ENCODE measurements around the gene COQ9.

COQ9 gene

DNA sequence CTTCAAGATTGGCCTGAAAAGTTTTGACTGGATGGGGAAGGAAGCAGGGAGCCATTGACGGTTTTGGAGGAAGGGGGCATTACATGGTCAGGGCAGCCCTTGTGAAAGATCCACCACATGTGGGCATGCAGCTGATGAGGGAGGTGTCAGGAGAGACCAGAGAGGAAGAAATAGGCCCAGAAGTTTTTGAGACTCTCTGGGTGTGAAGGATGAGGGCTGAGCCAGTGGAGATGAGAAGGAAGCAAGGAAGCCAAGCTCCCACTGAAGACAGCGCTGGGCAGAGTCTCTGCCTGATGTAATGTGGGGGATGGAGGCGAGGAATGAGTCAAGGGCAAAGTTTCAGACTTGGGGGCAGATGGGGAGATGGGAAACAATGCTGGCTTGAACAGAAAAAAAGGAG lies 42.2 kb upstream of the COQ9 start:
- TF ChIP-seq, protein P1, sequence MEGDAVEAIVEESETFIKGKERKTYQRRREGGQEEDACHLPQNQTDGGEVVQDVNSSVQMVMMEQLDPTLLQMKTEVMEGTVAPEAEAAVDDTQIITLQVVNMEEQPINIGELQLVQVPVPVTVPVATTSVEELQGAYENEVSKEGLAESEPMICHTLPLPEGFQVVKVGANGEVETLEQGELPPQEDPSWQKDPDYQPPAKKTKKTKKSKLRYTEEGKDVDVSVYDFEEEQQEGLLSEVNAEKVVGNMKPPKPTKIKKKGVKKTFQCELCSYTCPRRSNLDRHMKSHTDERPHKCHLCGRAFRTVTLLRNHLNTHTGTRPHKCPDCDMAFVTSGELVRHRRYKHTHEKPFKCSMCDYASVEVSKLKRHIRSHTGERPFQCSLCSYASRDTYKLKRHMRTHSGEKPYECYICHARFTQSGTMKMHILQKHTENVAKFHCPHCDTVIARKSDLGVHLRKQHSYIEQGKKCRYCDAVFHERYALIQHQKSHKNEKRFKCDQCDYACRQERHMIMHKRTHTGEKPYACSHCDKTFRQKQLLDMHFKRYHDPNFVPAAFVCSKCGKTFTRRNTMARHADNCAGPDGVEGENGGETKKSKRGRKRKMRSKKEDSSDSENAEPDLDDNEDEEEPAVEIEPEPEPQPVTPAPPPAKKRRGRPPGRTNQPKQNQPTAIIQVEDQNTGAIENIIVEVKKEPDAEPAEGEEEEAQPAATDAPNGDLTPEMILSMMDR (IDR thresholded peaks at IDR 0.05; ENCODE audit: insufficient read depth, low read length), result no peak
- Histone ChIP-seq H3K4me3 (replicated peaks; ENCODE audit: insufficient read depth, low read length) (no peak overlapping the region), H3K27ac (replicated peaks) (no peak overlapping the region), H3K27me3 (ENCODE audit: insufficient read depth, poor library complexity, severe bottlenecking) (no peaks in the 10 kb centered on the region)
- DNase-seq (ENCODE audit: low read depth in 1 of 2, low spot score in 1 of 2), result no peak

DNA sequence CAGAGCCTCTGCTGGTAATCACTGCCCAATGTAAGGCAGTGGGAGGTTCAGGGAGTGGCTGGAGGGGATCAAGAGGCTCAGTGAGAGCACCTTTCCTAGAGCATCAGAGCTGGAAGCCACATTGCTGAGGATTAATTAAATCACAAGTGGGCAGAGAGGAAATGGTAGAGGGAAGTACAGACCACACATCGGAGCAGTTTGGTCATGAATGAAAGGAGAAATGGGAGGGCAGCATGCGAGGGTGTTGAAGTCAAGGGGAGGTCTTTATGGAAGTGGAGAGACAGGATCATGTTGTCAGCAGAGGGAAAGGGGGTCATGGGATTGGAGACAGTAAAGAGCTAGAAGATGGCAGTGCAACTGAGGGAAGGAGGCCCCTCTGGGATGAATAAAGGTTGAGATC lies 40.4 kb upstream of the COQ9 start:
- TF ChIP-seq, protein P1 (IDR thresholded peaks at IDR 0.05; ENCODE audit: insufficient read depth, low read length), result no peak
- peak; percentile 18; the same call in 1 of the 2 replicates for TF ChIP-seq SPI1 (IDR thresholded peaks at IDR 0.05; ENCODE audit: borderline replicate concordance, low read depth)
- peak in 1 of 2 experiments; percentile 21 for DNase-seq (ENCODE audit: low read depth in 1 of 2, low spot score in 1 of 2)
- H3K27ac ChIP-seq (replicated peaks), result no peak overlapping the region
- no peak overlapping the region for H3K4me3 ChIP-seq (replicated peaks; ENCODE audit: insufficient read depth, low read length)
- H3K27me3 ChIP-seq (ENCODE audit: insufficient read depth, poor library complexity, severe bottlenecking), result no peaks in the 10 kb centered on the region

DNA sequence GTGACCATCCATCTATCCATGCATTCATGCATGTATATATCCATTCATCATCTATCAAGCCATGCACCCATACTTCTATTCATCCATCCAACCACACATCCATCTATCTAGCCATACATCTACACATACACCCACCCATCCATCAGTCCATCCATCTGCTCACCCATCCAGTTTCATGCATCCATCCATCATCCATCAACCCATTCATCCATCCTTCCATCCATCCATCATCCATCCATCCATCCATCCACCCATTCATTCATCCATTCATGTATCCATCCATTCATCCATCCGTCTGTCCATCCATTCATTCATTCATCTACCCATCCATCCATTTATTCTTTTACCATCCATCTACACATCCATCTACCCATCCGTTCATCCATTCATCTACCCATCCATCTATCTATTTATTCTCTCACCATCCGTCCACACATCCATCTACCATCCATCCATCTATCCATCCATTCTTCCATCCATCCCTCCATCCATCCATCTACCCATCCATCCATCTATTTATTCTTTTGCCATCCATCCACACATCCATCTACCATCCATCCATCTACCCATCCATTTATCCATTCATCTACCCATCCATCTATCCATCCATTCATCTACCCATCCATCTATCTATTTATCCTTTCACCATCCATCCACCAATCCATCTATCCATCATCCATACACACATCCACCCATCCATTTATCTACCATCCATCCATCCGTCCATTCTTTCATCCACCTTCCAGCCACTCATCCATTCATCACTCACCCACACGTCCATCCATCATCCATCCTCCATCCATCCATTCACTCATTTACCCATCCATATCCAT lies 39.5 kb upstream of the COQ9 start:
- no peak overlapping the region for H3K27ac ChIP-seq (replicated peaks)
- DNase-seq (ENCODE audit: low read depth in 1 of 2, low spot score in 1 of 2), result no peak
- no peak overlapping the region for H3K4me3 ChIP-seq (replicated peaks; ENCODE audit: insufficient read depth, low read length)
- TF ChIP-seq SPI1 (IDR thresholded peaks at IDR 0.05; ENCODE audit: borderline replicate concordance, low read depth) (no peak), GABPA (IDR thresholded peaks at IDR 0.05; ENCODE audit: low read depth) (no peak), POLR2AphosphoS5 (IDR thresholded peaks at IDR 0.05; ENCODE audit: low read depth) (no peak)
- TF ChIP-seq, protein P2, sequence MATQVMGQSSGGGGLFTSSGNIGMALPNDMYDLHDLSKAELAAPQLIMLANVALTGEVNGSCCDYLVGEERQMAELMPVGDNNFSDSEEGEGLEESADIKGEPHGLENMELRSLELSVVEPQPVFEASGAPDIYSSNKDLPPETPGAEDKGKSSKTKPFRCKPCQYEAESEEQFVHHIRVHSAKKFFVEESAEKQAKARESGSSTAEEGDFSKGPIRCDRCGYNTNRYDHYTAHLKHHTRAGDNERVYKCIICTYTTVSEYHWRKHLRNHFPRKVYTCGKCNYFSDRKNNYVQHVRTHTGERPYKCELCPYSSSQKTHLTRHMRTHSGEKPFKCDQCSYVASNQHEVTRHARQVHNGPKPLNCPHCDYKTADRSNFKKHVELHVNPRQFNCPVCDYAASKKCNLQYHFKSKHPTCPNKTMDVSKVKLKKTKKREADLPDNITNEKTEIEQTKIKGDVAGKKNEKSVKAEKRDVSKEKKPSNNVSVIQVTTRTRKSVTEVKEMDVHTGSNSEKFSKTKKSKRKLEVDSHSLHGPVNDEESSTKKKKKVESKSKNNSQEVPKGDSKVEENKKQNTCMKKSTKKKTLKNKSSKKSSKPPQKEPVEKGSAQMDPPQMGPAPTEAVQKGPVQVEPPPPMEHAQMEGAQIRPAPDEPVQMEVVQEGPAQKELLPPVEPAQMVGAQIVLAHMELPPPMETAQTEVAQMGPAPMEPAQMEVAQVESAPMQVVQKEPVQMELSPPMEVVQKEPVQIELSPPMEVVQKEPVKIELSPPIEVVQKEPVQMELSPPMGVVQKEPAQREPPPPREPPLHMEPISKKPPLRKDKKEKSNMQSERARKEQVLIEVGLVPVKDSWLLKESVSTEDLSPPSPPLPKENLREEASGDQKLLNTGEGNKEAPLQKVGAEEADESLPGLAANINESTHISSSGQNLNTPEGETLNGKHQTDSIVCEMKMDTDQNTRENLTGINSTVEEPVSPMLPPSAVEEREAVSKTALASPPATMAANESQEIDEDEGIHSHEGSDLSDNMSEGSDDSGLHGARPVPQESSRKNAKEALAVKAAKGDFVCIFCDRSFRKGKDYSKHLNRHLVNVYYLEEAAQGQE (IDR thresholded peaks at IDR 0.05; ENCODE audit: insufficient replicate concordance, low read depth), result no peak
- TF ChIP-seq, protein P1 (IDR thresholded peaks at IDR 0.05; ENCODE audit: insufficient read depth, low read length), result no peak
- H3K27me3 ChIP-seq (ENCODE audit: insufficient read depth, poor library complexity, severe bottlenecking), result no peaks in the 10 kb centered on the region

DNA sequence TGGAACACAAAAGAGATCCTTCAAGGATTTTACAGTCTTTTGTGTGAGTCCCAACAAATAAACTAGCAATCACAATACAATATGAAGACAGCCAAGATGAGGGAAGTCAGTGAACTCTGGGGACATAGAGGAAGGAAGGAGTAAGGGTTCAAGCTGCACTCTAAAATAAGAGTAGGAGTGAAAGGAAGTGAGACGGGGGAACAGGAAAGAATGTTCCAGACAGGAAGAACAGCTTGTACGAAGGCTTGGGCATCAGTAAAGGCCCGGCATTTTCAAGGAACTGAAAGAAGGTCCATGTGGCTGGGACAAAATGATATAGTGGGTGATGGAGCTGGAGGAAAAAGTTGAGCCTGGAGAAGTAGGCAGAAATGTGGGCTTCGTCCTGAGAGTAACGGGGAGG lies 38.2 kb upstream of the COQ9 start:
- TF ChIP-seq GABPA (IDR thresholded peaks at IDR 0.05; ENCODE audit: low read depth), result no peak
- TF ChIP-seq POLR2AphosphoS5 (IDR thresholded peaks at IDR 0.05; ENCODE audit: low read depth), result no peak
- Histone ChIP-seq H3K27ac (replicated peaks) (no peak overlapping the region), H3K27me3 (ENCODE audit: insufficient read depth, poor library complexity, severe bottlenecking) (no peaks in the 10 kb centered on the region), H3K4me3 (replicated peaks; ENCODE audit: insufficient read depth, low read length) (no peak overlapping the region)
- no peak for DNase-seq (ENCODE audit: low read depth in 1 of 2, low spot score in 1 of 2)

DNA sequence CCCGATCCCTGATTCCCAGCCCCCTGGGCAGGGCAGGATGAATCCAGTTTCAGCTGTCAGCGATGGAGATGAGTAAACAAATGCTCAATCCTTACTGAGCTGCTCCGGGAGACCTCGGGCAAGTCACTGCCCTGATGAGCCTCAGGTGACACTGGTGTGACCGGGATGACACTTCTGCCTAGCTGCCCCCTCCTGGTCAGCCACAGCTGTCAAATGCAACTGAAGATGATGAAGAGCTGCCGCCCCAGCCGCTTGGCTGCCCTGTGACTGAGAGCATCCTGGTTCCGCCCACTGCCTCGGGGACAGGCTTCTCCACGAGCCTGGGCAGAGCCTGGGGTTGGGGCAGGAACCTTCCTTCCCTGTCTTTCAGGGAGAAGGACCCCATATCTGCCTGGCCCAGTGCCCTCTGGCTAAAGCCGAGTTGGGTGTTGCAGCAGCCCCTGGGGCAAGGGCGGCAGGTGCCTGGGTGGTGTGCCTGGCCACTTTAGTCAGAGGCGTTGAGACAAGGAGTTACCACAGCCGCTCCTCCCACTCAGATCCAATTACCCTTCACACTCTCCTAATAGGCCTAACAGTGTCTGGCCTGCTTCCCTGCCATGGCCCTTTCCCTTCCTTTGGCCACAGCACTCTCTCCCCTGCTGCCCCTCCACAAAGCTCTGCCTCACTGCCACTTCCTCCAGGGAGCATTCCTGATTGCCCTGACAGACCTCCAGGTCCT lies 37.2 kb upstream of the COQ9 start:
- no peak overlapping the region for H3K4me3 ChIP-seq (replicated peaks; ENCODE audit: insufficient read depth, low read length)
- H3K27me3 ChIP-seq (ENCODE audit: insufficient read depth, poor library complexity, severe bottlenecking), result no peaks in the 10 kb centered on the region
- DNase-seq (ENCODE audit: low read depth in 1 of 2, low spot score in 1 of 2), result no peak
- TF ChIP-seq, protein P1 (IDR thresholded peaks at IDR 0.05; ENCODE audit: insufficient read depth, low read length), result no peak
- TF ChIP-seq GABPA (IDR thresholded peaks at IDR 0.05; ENCODE audit: low read depth), result no peak
- no peak for TF ChIP-seq SPI1 (IDR thresholded peaks at IDR 0.05; ENCODE audit: borderline replicate concordance, low read depth)
- no peak for TF ChIP-seq POLR2AphosphoS5 (IDR thresholded peaks at IDR 0.05; ENCODE audit: low read depth)
- TF ChIP-seq, protein P2 (IDR thresholded peaks at IDR 0.05; ENCODE audit: insufficient replicate concordance, low read depth), result no peak
- H3K27ac ChIP-seq (replicated peaks), result no peak overlapping the region

Measured in HL-60 (cell line).